ENCODE measurements around the gene C1QL2. TPM values are rescaled to one million over a fixed set of nuclear protein-coding genes. Genes with fewer than 3 reads are reported as not detected.

The C1QL2 gene
- total RNA-seq, 4 donors from 2014 or later = not detected

- in situ Hi-C loops (cut with MboI; ENCODE audit: low sequenced_read_pairs in 4 of 4) = loop anchor here in 1 of 4 donors (25.0 kb wide), 1 partner anchor 258 kb away; no protein-coding TSS in a partner anchor
- no peak overlapping the region for H3K27ac ChIP-seq
- H3K27me3 ChIP-seq = no peaks in the 10 kb centered on the region
- H3K4me1 ChIP-seq = no peaks in the 10 kb centered on the region
- H3K9me3 ChIP-seq = no peaks in the 10 kb centered on the region
- DNase-seq = no peak
- no peak overlapping the region for H3K4me3 ChIP-seq
- no peaks in the 10 kb centered on the region for H3K36me3 ChIP-seq
- TF ChIP-seq POLR2A (IDR thresholded peaks at IDR 0.05) (no peak), CTCF (IDR thresholded peaks at IDR 0.05 in 4 of 5, conservative IDR thresholded peaks at IDR 0.05 in 1 of 5) (no peak)
- intact Hi-C loops (cut with DNase I; ENCODE audit: low total_unique reads) = no loop called here
- no peak for ATAC-seq
Measured at GRCh38 chr2:119144806-119145205, 13.7 kb downstream of the C1QL2 start.

GRCh38 chr2:119142824-119143223 lies 15.7 kb downstream of the C1QL2 start:
- Histone ChIP-seq H3K36me3 (no peaks in the 10 kb centered on the region), H3K27me3 (no peaks in the 10 kb centered on the region), H3K4me3 (no peak overlapping the region), H3K9me3 (no peaks in the 10 kb centered on the region), H3K27ac (no peak overlapping the region), H3K4me1 (no peaks in the 10 kb centered on the region)
- TF ChIP-seq CTCF (IDR thresholded peaks at IDR 0.05 in 4 of 5, conservative IDR thresholded peaks at IDR 0.05 in 1 of 5) = no peak
- TF ChIP-seq POLR2A (IDR thresholded peaks at IDR 0.05) = no peak
- in situ Hi-C loops (cut with MboI; ENCODE audit: low sequenced_read_pairs in 4 of 4) = loop anchor here in 1 of 4 donors (25.0 kb wide), 1 partner anchor 256 kb away; no protein-coding TSS in a partner anchor
- intact Hi-C loops (cut with DNase I; ENCODE audit: low total_unique reads) = no loop called here
- DNase-seq (no peak), ATAC-seq (no peak)

DNA sequence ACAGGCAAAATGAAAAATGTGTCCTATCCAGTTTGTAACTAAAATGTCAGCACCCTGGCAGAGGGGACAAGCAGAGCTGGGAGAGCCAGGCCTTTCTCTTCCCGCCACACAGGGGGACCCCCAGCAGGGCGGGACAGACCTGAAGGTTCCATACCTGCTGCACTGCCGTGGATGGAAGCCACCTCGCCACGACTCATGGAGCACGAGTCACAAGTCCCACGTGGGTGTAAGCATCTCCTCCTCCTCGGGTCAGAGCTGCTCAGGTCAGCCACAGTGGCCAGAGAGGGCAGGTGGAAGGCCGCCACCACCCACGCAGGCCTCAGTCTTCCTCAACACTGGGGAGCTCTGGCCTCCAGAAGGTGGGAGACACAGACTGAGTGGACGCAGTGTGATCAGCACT lies 21.0 kb downstream of the C1QL2 start:
- no peaks in the 10 kb centered on the region for H3K4me1 ChIP-seq
- H3K27ac ChIP-seq = no peak overlapping the region
- H3K36me3 ChIP-seq = no peaks in the 10 kb centered on the region
- in situ Hi-C loops (cut with MboI; ENCODE audit: low sequenced_read_pairs in 4 of 4) = loop anchor here in 1 of 4 donors (25.0 kb wide), 1 partner anchor 250 kb away; no protein-coding TSS in a partner anchor
- no peaks in the 10 kb centered on the region for H3K9me3 ChIP-seq
- intact Hi-C loops (cut with DNase I; ENCODE audit: low total_unique reads) = no loop called here
- TF ChIP-seq POLR2A (IDR thresholded peaks at IDR 0.05) = no peak
- TF ChIP-seq CTCF (IDR thresholded peaks at IDR 0.05 in 4 of 5, conservative IDR thresholded peaks at IDR 0.05 in 1 of 5) = no peak
- peaks cover 0 to 5% (median 2%) of the 10 kb centered on the region in 3 donors for H3K27me3 ChIP-seq
- ATAC-seq = no peak
- DNase-seq = no peak
- no peak overlapping the region for H3K4me3 ChIP-seq

- Histone ChIP-seq H3K27me3 (peaks cover 0 to 5% (median 2%) of the 10 kb centered on the region in 3 donors), H3K9me3 (no peaks in the 10 kb centered on the region), H3K4me1 (no peaks in the 10 kb centered on the region), H3K36me3 (no peaks in the 10 kb centered on the region), H3K27ac (no peak overlapping the region), H3K4me3 (no peak overlapping the region)
- in situ Hi-C loops (cut with MboI; ENCODE audit: low sequenced_read_pairs in 4 of 4) (loop anchor here in 1 of 4 donors (25.0 kb wide), 1 partner anchor 250 kb away; no protein-coding TSS in a partner anchor), intact Hi-C loops (cut with DNase I; ENCODE audit: low total_unique reads) (no loop called here)
- no peak for ATAC-seq
- TF ChIP-seq POLR2A (IDR thresholded peaks at IDR 0.05) (no peak), CTCF (IDR thresholded peaks at IDR 0.05 in 4 of 5, conservative IDR thresholded peaks at IDR 0.05 in 1 of 5) (no peak)
- DNase-seq = no peak
Measured at GRCh38 chr2:119136872-119137271, 21.7 kb downstream of the C1QL2 start.

GRCh38 chr2:119136093-119136492 lies 22.5 kb downstream of the C1QL2 start:
- no peak for TF ChIP-seq CTCF (IDR thresholded peaks at IDR 0.05 in 4 of 5, conservative IDR thresholded peaks at IDR 0.05 in 1 of 5)
- TF ChIP-seq POLR2A (IDR thresholded peaks at IDR 0.05) = no peak

More at GRCh38 chr2:119136093-119136492, 22.5 kb downstream of the C1QL2 start:
- Histone ChIP-seq H3K27me3 (peaks cover 0 to 5% (median 2%) of the 10 kb centered on the region in 3 donors), H3K4me3 (no peak overlapping the region), H3K27ac (no peak overlapping the region), H3K36me3 (no peaks in the 10 kb centered on the region), H3K9me3 (no peaks in the 10 kb centered on the region), H3K4me1 (no peaks in the 10 kb centered on the region)
- intact Hi-C loops (cut with DNase I; ENCODE audit: low total_unique reads) = no loop called here
- in situ Hi-C loops (cut with MboI; ENCODE audit: low sequenced_read_pairs in 4 of 4) = loop anchor here in 1 of 4 donors (25.0 kb wide), 1 partner anchor 249 kb away; no protein-coding TSS in a partner anchor
- ATAC-seq = no peak
- no peak for DNase-seq
